GM23248 (cell line): Measurements from ENCODE around the gene FYTTD1.

Experiments
- EZH2 ChIP-seq: fragments of 200-600 bp; sonication (generic); IDR thresholded peaks from 2 replicates; pipeline ENCODE4 v1.6.1; 2018; ENCODE audit warnings: antibody characterized with exemption, mild to moderate bottlenecking; ENCODE audit not compliant: insufficient read depth, poor library complexity, severe bottlenecking
- EZH2phosphoT487 ChIP-seq: fragments of 200-600 bp; sonication (generic); IDR thresholded peaks from 2 replicates; pipeline ENCODE4 v1.6.1; 2018; ENCODE audit warnings: antibody characterized with exemption, moderate library complexity, mild to moderate bottlenecking, low read depth; ENCODE audit not compliant: insufficient read depth

DNA sequence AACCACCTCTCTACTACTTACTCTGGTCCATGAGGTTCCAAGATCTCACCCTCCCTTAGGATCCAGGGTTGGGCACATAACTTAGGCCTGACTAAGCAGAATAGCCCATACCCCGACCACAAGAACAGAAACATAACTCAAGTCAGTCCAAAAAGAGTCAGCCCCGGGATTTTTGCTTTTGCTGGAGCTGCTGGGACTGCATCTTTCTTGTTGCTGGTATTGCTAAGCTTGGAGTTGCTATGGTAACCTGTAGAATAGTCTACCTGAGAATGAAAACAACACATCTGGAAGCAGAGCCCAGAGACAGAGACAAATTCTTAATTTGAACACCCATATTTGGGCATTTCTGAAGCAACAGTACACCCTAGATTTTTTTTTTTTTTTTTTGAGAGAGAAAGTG is 19.5 kb upstream of the FYTTD1 start:
- TF ChIP-seq EZH2 (no peak), EZH2phosphoT487 (no peak)
